GM12872 (cell line): ENCODE results near the gene THAP3.

Experiments used
- CTCF ChIP-seq: IDR thresholded peaks from 3 replicates; pipeline ENCODE4 v1.5.1; 2011; ENCODE audit warnings: low read depth, mild to moderate bottlenecking, low read length, moderate library complexity; ENCODE audit not compliant: insufficient read depth

The THAP3 gene

DNA sequence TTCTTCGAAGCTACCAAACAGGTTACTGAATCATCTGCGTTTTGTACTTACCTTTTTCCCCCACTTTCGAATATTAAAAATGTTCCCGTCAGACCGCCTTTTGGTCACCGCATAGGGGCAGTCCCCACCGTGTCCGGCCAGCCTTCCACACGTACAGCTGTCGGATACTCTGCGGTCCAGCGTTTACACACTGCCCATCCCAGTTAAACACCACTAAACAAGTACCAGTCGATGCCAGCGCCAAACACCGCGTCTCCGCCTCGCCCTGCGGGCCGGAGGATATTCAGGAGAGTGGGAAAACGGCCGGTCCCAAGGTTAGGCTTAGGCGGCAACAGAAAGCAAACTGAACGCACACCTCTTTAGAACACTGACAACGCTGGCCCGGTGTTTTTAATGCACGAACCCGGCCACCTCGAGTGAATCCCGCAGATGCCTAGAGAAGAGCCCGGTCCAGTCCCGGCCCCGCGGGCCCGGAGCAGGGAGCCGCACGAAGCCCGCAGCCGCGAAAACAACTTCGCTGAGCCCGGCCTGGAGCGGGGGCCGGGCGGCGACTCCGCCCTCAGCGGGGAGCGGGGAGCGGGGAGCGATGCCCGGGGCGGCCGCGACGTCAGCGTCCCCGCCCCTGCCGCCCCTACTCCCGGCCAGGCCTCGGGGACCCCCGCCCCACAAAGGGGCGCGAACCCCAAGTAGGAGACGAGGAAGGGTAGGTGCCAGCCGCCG lies 11.9 kb upstream of the THAP3 start:
- no peak for TF ChIP-seq CTCF

- no peak for TF ChIP-seq CTCF
Measured at GRCh38 chr1:6613361-6614018, 11.2 kb upstream of the THAP3 start, which contains the start of gene PHF13. PHF13 (plus strand) TSS chr1:6613731; CDS start chr1:6614067, 336 bp downstream.

DNA sequence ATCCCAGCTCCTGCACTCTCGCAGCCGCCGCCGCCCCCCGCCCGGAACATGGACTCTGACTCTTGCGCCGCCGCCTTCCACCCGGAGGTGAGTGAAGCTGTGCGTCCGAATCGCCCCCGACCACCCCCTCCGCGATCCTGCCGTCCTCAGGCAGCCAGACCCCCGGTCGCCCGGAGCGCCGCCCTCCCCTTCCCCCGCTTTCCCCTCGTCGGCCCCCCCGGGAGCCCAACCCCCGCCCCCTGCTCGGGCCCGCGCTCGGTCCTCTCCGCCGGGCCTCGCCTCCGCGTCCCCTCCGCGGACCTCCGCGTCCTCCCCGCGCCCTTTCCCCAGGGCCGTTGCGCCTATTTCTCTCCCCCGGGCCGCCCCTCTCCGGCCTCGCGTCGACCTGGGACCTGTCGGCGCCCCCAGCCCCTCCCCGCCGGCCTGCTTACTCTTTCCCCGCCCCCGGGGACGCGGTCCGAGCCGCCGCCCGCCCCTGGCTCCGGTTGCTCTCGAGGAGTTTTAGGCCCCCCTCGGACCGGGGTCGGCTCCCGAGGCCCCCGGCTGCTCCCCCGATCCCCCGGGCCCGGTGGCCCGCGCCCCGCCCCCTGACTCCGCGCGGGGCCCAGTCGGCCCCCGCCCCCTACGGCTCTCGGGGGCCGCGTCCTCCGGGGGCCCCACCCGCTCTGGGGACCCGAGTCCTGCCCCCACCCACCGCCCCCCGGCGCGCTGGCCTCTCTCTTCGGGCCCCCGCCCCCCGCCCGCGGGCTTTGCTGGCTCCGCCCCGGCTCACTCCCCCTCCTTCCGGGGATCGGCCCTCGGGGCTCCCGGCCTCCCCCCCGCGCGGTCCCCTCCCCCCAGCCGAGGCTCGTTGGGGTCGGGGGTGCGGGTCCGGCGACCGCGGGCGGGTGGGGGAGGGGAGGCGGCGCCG lies 10.4 kb upstream of the THAP3 start:
- TF ChIP-seq CTCF, result no peak

DNA sequence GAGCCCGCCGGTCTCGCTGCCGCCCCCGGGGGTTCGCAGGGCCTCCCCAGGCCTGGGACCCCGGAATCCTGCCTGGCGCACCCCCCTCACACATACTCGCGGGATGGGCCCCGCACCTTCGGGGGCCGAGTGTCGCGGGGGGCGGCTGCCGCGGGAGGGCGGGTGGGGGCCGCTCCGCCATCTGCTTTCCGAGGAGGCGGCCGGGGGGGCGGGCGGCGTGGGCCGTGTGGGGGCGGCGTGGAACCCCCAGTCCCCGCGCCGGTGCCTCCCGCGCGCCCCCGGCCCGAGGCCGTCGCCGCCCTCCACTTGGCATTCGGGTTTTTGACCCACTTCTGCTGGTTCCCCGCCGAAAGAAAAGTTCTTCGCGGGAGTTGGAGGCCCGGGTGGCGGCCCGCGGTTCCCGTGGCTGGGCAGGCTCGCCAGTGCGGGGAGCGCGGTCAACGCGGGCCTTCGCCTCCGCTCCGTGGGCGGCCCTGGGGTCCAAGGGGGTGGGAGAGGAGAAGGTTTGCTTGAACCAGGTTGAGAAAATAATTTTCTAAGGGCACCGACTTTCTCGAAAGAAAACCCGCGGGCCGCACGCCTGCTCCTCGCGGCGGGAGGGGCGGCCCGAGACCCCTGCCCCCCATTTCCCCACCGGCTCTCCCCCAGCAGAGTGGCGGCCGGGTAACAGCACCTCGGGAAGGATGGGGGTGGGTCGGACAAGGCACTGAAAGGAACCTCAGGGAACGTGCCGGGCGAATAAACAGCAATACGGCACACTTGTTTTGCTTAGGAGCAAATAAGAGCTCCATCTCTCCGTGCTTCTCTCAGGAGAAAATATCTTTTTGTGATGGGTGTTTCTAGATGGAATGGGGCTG lies 9.5 kb upstream of the THAP3 start:
- no peak for TF ChIP-seq CTCF

DNA sequence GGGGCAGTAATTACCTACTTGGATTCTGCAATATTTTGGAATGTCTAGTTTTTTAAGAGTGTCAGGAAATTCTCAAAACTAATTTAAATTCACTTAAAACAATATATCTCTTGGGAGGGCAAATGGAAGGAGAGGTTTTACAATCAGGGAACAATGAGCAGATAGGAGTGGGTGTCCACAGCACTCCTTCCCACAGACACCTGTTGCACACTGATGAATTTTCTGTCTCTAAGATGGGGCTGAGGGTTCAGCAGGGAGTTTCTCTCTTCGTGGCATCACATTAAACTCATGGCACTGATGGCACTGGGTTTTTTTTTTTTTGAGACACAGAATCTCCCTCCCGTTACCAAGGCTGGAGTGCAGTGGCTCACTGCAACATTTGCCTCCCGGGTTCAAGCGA lies 5.6 kb upstream of the THAP3 start:
- TF ChIP-seq CTCF, result no peak

- no peak for TF ChIP-seq CTCF
Measured at GRCh38 chr1:6621429-6622391, 3.0 kb upstream of the THAP3 start.
